Gastroesophageal sphincter (tissue), 3 donors: ENCODE data around the gene LIPI.

ENCODE experiments used
- CTCF ChIP-seq, 4 experiments: fragments of 200-600 bp in 2 of 4; fragments of 450-650 bp in 2 of 4; sonication (generic) in 1 of 4; IDR thresholded peaks; one replicate each; pipeline ENCODE4 v1.5.1; 2017 to 2019; ENCODE audit warnings: antibody characterized with exemption in 4 of 4, mild to moderate bottlenecking in 2 of 4, moderate library complexity in 2 of 4
- POLR2A ChIP-seq, 2 donors: fragments of 450-650 bp; IDR thresholded peaks; one replicate each; pipeline ENCODE4 v1.6.1; 2017; ENCODE audit warnings: antibody characterized with exemption in 2 of 2, mild to moderate bottlenecking in 2 of 2, moderate library complexity in 1 of 2

- TF ChIP-seq CTCF (IDR thresholded peaks at IDR 0.05) (no peak), POLR2A (IDR thresholded peaks at IDR 0.05) (no peak)
Measured at GRCh38 chr21:14245711-14246110, 35.0 kb upstream of the LIPI start.
